CD4-positive, alpha-beta T cell (primary cell): ENCODE data around the gene COL6A5. TPM values are rescaled to one million over a fixed set of nuclear protein-coding genes. Genes with fewer than 3 reads are reported as not detected.

Source experiments
- ATAC-seq: fragments of 200-7000 bp; cut with Tn5 transposase; one replicate; pipeline ENCODE4 v1.10.0; 2022; ENCODE audit warnings: mild to moderate bottlenecking; ENCODE audit not compliant: poor library complexity
- CTCF ChIA-PET: fragments of 350-600 bp; sonication (Branson Sonifier 250); formaldehyde crosslinking; loops from one replicate; lab custom pipeline; 2021; ENCODE audit warnings: antibody characterized with exemption, inconsistent platforms; lab: Charles Lee
- POLR2A ChIA-PET: fragments of 350-600 bp; sonication (Branson Sonifier 250); formaldehyde crosslinking; loops from one replicate; lab custom pipeline; 2021; ENCODE audit warnings: antibody characterized with exemption, inconsistent platforms; lab: Charles Lee
- DNase-seq, 14 experiments: peaks; one replicate each; pipeline ENCODE4 v3.0.0-alpha.2; 2013 to 2020; ENCODE audit warnings: mixed read lengths in 2 of 14
- H3K27ac ChIP-seq, 2 donors: one replicate each; pipeline versions ENCODE4 v1.5.1 to v1.7.0; 2013; ENCODE audit warnings: low read length in 2 of 2, low read depth in 1 of 2, mild to moderate bottlenecking in 1 of 2
- H3K27me3 ChIP-seq, 2 experiments: 1 replicate in 1 of 2; 2 replicates in 1 of 2; pipeline versions ENCODE4 v1.6.1 to v1.7.0; 2013; ENCODE audit warnings: low read length in 2 of 2, control low read depth in 1 of 2, mild to moderate bottlenecking in 1 of 2, moderate library complexity in 1 of 2; ENCODE audit not compliant: insufficient read depth in 2 of 2, control insufficient read depth in 1 of 2
- H3K36me3 ChIP-seq: one replicate; pipeline ENCODE4 v1.6.1; 2013; ENCODE audit warnings: low read length, control low read depth; ENCODE audit not compliant: insufficient read depth
- H3K4me1 ChIP-seq: one replicate; pipeline ENCODE4 v1.6.1; 2013; ENCODE audit warnings: low read length, control low read depth; ENCODE audit not compliant: insufficient read depth
- H3K4me3 ChIP-seq: one replicate; pipeline ENCODE4 v1.5.1; 2013; ENCODE audit warnings: mild to moderate bottlenecking, low read length, moderate library complexity
- H3K9me3 ChIP-seq, 2 experiments: 1 replicate in 1 of 2; 2 replicates in 1 of 2; pipeline versions ENCODE4 v1.6.1 to v1.7.0; 2013; ENCODE audit warnings: low read length in 2 of 2, mild to moderate bottlenecking in 2 of 2, control low read depth in 1 of 2, moderate library complexity in 1 of 2; ENCODE audit not compliant: control insufficient read depth in 1 of 2, insufficient read depth in 1 of 2
- H3K27ac Mint-ChIP-seq: one replicate; pipeline ENCODE4 v1.8.0; 2020; ENCODE audit warnings: mixed read lengths
- H3K27me3 Mint-ChIP-seq: one replicate; pipeline ENCODE4 v1.8.0; 2021; ENCODE audit warnings: mixed read lengths
- H3K36me3 Mint-ChIP-seq: one replicate; pipeline ENCODE4 v1.8.0; 2021; ENCODE audit warnings: low read depth, mixed read lengths
- H3K4me1 Mint-ChIP-seq: one replicate; pipeline ENCODE4 v1.8.0; 2021; ENCODE audit warnings: low read depth, mixed read lengths
- H3K4me3 Mint-ChIP-seq: one replicate; pipeline ENCODE4 v1.8.0; 2020; ENCODE audit warnings: mild to moderate bottlenecking, mixed read lengths
- H3K9me3 Mint-ChIP-seq: one replicate; pipeline ENCODE4 v1.8.0; 2020; ENCODE audit warnings: mixed read lengths
- CTCF ChIP-seq: fragments of 200-600 bp; IDR thresholded peaks from one replicate; pipeline ENCODE4 v1.8.0; 2022; ENCODE audit warnings: antibody characterized with exemption, mild to moderate bottlenecking
- intact Hi-C, 2 experiments: fragments of 100-400 bp; cut with DNase I in 1 of 2; cut with micrococcal nuclease in 1 of 2; formaldehyde crosslinking; loops; one replicate each; pipeline versions ENCODE4 v1.15.1 to v1.9.0; 2023 to 2025; cut with DNase I, micrococcal nuclease
- total RNA-seq, 174 experiments: library from RNA in 2 of 174; stranded (reverse) in 2 of 174; gene quantifications; one replicate each; pipeline ENCODE4 v1.2.3 and lab custom pipeline; 2021 to 2026

COL6A5 gene
- total RNA-seq, 2 experiments from 2014 or later: not detected

GRCh38 chr3:130426206-130426605 lies 80.7 kb downstream of the COL6A5 start:
- DNase-seq (no peak), ATAC-seq (no peak)
- Histone ChIP-seq H3K27ac (no peak overlapping the region), H3K36me3 (no peaks in the 10 kb centered on the region), H3K4me3 (no peak overlapping the region), H3K9me3 (no peaks in the 10 kb centered on the region), H3K27me3 (no peaks in the 10 kb centered on the region), H3K4me1 (no peaks in the 10 kb centered on the region)
- Mint-ChIP-seq H3K36me3 (no peaks in the 10 kb centered on the region), H3K9me3 (no peaks in the 10 kb centered on the region), H3K4me1 (no peaks in the 10 kb centered on the region), H3K4me3 (no peak overlapping the region), H3K27ac (no peak overlapping the region), H3K27me3 (peaks cover 4% of the 10 kb centered on the region)
- CTCF ChIA-PET: no interaction called here
- intact Hi-C loops: no loop called here
- TF ChIP-seq CTCF: no peak
- POLR2A ChIA-PET: no interaction called here

GRCh38 chr3:130428871-130429712 lies 83.6 kb downstream of the COL6A5 start:
- POLR2A ChIA-PET: no interaction called here
- H3K36me3 ChIP-seq: no peaks in the 10 kb centered on the region
- Mint-ChIP-seq H3K9me3 (no peaks in the 10 kb centered on the region), H3K27me3 (peaks cover 4% of the 10 kb centered on the region), H3K27ac (no peak overlapping the region), H3K36me3 (no peaks in the 10 kb centered on the region), H3K4me3 (no peak overlapping the region), H3K4me1 (no peaks in the 10 kb centered on the region)
- TF ChIP-seq CTCF: no peak
- no peak overlapping the region for H3K4me3 ChIP-seq
- ATAC-seq (no peak), DNase-seq (no peak)
- no peaks in the 10 kb centered on the region for H3K27me3 ChIP-seq
- CTCF ChIA-PET: no interaction called here
- H3K4me1 ChIP-seq: no peaks in the 10 kb centered on the region
- no peaks in the 10 kb centered on the region for H3K9me3 ChIP-seq
- no peak overlapping the region for H3K27ac ChIP-seq
- intact Hi-C loops: no loop called here

- Mint-ChIP-seq H3K4me3 (no peak overlapping the region), H3K9me3 (no peaks in the 10 kb centered on the region), H3K27ac (no peak overlapping the region), H3K4me1 (no peaks in the 10 kb centered on the region), H3K36me3 (no peaks in the 10 kb centered on the region), H3K27me3 (peaks cover 4% of the 10 kb centered on the region)
- ATAC-seq (no peak), DNase-seq (no peak)
- intact Hi-C loops: no loop called here
- no peaks in the 10 kb centered on the region for H3K4me1 ChIP-seq
- CTCF ChIA-PET: no interaction called here
- H3K27ac ChIP-seq: no peak overlapping the region
- no peaks in the 10 kb centered on the region for H3K27me3 ChIP-seq
- no peak overlapping the region for H3K4me3 ChIP-seq
- no peaks in the 10 kb centered on the region for H3K9me3 ChIP-seq
- POLR2A ChIA-PET: no interaction called here
- no peaks in the 10 kb centered on the region for H3K36me3 ChIP-seq
- no peak for TF ChIP-seq CTCF
These were observed 84.2 kb downstream of the COL6A5 start for GRCh38 chr3:130429713-130430023.
